Epithelial cell of esophagus (primary cell): ENCODE data around the gene LRRC7.
"Not testable (repeated sequence)": the region's sequence is repeated elsewhere in the genome, so short reads cannot be mapped to it uniquely, and the experiment has no call there.

ENCODE experiments used
- DNase-seq: peaks from one replicate; pipeline ENCODE4 v3.0.0; 2010; ENCODE audit warnings: low read depth
- H3K4me3 ChIP-seq: 2 replicates; pipeline ENCODE4 v1.5.1; 2011; ENCODE audit warnings: mild to moderate bottlenecking, low read length, control low read depth
- TF ChIP-seq, protein P1 (sequence below): IDR thresholded peaks from 2 replicates; pipeline ENCODE4 v1.5.1; 2011; ENCODE audit warnings: low read depth, mild to moderate bottlenecking, low read length, control low read depth, inconsistent platforms; ENCODE audit not compliant: insufficient read depth; ENCODE audit errors: missing control alignments

The LRRC7 gene

DNA sequence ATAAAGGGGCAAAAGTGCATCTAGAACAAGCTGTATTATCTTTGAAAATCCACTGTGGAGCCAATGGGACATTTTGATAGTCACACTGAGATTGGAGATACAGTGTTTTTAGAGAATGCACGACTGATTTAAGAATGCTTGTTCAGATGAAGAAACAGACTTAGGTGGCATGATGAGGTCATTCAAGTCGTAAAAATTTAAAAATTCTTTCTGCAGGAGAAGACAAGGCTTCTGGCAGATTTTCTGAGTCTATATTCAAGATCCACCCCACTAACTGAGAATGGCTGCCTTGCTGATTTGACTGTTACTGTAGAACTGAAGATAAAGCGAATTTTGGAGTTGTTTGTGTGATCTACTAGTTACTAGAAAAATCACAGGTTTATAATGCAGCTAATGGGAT lies 310.6 kb downstream of the LRRC7 start:
- no peak overlapping the region for H3K4me3 ChIP-seq
- TF ChIP-seq, protein P1, sequence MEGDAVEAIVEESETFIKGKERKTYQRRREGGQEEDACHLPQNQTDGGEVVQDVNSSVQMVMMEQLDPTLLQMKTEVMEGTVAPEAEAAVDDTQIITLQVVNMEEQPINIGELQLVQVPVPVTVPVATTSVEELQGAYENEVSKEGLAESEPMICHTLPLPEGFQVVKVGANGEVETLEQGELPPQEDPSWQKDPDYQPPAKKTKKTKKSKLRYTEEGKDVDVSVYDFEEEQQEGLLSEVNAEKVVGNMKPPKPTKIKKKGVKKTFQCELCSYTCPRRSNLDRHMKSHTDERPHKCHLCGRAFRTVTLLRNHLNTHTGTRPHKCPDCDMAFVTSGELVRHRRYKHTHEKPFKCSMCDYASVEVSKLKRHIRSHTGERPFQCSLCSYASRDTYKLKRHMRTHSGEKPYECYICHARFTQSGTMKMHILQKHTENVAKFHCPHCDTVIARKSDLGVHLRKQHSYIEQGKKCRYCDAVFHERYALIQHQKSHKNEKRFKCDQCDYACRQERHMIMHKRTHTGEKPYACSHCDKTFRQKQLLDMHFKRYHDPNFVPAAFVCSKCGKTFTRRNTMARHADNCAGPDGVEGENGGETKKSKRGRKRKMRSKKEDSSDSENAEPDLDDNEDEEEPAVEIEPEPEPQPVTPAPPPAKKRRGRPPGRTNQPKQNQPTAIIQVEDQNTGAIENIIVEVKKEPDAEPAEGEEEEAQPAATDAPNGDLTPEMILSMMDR = no peak
- DNase-seq = no peak

DNA sequence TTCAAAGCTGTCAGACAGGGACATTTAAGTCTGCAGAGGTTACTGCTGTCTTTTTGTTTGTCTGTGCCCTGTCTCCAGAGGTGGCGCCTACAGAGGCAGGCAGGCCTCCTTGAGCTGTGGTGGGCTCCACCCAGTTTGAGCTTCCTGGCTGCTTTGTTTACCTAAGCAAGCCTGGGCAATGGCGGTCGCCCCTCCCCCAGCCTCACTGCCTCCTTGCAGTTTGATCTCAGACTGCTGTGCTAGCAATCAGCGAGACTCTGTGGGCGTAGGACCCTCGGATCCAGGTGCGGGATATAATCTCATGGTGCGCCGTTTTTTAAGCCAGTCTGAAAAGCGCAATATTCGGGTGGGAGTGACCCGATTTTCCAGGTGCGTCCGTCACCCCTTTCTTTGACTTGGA lies 320.3 kb downstream of the LRRC7 start:
- DNase-seq, H3K4me3 ChIP-seq: not testable (repeated sequence)

DNA sequence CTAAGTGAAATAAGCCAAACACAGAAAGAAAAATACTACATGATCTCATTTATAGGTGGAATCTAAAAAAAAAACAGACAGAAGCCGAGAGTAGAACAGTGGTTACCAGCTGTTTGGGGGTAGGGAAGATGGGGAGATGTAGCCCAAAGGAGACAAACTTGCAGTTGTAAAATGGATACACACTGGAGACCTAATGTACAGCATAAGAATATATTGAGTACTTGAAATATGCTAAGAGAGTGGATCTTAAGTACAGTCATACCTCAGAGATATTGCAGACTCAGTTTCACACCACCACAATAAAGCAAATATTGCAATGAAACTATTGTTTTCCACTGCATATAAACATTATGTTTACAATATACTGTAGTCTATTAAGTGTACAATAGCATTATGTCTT lies 320.9 kb downstream of the LRRC7 start:
- DNase-seq = no peak
- H3K4me3 ChIP-seq = no peak overlapping the region
- TF ChIP-seq, protein P1 = no peak

DNA sequence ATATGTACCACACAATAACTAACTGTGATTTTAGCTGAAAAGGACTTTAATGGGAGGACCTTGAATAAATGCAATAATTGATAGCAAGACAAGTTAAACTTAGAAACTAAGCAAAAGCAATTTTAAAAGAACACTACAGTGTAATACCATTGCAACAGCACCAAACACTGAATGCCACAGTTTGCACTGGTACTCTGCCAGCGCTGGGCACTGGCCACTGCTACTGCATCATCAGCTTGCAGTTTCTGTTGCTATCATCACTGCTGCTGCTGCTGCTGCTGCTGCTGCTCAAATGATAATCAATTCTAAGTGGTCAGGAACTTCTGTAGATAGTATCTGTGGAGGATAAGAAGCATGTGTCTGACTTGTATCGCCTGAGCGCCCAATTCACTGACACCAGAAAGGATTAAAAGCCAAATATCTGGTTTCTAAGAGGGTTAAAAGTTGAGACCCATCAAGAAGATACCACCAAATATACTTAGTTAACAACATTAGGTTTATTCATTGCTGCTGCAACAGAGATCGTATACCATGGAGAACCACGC lies 330.8 kb downstream of the LRRC7 start:
- no peak overlapping the region for H3K4me3 ChIP-seq
- no peak for DNase-seq
- TF ChIP-seq, protein P1 = no peak

DNA sequence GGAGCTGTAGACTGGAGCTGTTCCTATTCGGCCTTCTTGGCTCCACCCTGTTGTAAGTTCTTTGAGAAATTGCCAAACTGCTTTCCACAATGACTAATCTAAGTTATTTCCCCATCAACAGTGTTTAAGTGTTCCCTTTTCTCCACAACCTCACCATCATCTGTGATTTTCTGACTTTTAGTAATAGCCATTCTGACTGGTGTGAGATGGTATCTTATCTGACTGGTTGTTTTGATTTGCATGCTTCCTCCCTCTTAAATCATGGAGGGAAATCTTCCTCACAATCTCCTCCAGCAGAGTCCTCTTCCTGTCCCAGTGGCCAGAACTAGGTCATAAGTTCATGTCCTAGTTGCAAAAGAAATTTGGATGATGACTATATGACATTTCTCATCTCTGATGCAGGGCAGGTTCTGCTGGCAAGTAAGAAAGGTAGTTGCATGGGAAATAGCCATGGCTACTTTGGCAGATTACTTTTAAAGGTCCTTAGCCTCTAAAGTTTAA lies 343.6 kb downstream of the LRRC7 start:
- TF ChIP-seq, protein P1 = no peak
- DNase-seq = peak; percentile 48

DNA sequence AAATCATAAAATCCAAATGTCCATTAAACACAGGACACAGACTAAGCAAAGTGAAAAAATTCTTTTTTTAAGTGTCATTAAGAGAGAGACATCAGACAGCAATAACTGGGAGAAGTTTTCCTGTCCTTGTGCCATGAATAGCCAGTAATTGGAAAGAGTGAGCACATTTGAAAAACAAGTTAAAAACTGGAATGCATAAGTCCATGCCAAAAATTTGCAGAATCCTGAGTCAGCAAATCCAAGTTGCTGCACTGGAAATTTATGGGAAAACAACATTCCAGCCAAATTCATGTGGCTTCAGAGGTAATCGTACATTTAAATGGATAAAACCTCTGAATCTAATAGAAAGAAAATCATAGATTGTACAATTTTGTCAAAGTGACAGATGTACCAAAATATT lies 346.3 kb downstream of the LRRC7 start:
- TF ChIP-seq, protein P1 = no peak
- no peak overlapping the region for H3K4me3 ChIP-seq
- no peak for DNase-seq

More for the DNA sequence above, 343.6 kb downstream of the LRRC7 start:
- H3K4me3 ChIP-seq = no peak overlapping the region

DNA sequence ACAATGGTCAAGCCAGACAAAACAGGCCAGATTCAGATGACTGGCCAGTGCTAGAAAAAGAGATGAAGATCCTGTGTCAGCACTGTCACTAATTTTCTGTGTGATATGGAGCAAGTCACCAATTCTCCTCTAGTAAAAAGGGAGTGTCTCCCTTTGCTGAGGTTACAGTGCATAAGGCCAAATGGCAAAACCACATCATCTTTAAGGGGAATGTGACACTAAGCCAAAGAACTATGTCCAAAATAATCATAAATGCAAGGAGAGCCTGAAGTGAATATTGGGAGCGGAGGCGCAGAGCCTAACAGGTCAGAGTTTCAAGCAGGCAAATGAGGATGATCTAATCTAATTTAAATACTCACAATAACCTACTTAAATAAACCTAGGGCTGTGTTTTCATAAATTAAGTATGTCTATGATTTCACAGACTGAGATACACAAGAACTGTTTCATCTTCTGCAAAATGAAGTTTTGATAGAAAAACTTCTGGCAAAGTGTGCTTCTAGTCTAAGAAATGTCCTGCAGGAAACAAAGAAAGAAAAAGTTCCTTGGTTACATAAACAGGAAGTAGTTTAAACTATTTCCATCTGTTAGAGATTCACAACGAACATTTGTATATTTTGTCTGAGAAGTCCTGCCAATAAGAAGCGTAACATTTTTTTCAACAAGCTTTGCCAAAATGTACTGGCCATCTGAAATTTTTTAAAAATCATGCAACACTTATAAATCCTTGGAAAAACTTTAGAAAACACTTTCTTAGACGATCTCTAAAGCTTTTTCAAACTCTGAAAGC lies 347.4 kb downstream of the LRRC7 start:
- DNase-seq = no peak
- TF ChIP-seq, protein P1 = no peak
- H3K4me3 ChIP-seq = no peak overlapping the region
